ENCODE data around the gene RBBP8NL. TPM values are rescaled to one million over a fixed set of nuclear protein-coding genes. Genes with fewer than 3 reads are reported as not detected.

RBBP8NL gene
- polyA plus RNA-seq, 3 donors = not detected

GRCh38 chr20:62462976-62463592 lies 35.7 kb upstream of the RBBP8NL start:
- intact Hi-C loops (cut with micrococcal nuclease) = no loop called here
- Mint-ChIP-seq H3K4me3 (no peak overlapping the region), H3K27ac (no peak overlapping the region), H3K27me3 (ENCODE audit: low read depth in 3 of 3) (peaks cover 2 to 3% (median 3%) of the 10 kb centered on the region in 3 donors), H3K4me1 (no peaks in the 10 kb centered on the region), H3K9me3 (no peaks in the 10 kb centered on the region), H3K36me3 (no peaks in the 10 kb centered on the region)
- H3K4me2 ChIP-seq (replicated peaks; ENCODE audit: extremely low read depth, low read length, poor library complexity, severe bottlenecking) = no peak overlapping the region
- no peaks in the 10 kb centered on the region for H4K20me1 ChIP-seq (ENCODE audit: insufficient read depth, low read length)
- H3K79me2 ChIP-seq (ENCODE audit: insufficient read depth, low read length) = no peaks in the 10 kb centered on the region
- no peaks in the 10 kb centered on the region for H3K4me1 ChIP-seq (ENCODE audit: control insufficient read depth in 1 of 2, insufficient read depth in 2 of 2, low read length in 2 of 2)
- no peak for DNase-seq
- no peak overlapping the region for H2AFZ ChIP-seq (ENCODE audit: insufficient read depth, low read depth, low read length, poor library complexity, severe bottlenecking)
- H3K27ac ChIP-seq (ENCODE audit: low read depth in 1 of 2, low read length in 2 of 2) = no peak overlapping the region
- no peaks in the 10 kb centered on the region for H3K36me3 ChIP-seq (replicated peaks in 1 of 2; ENCODE audit: control insufficient read depth in 1 of 2, insufficient read depth in 2 of 2, low read length in 2 of 2)
- H3K27me3 ChIP-seq (ENCODE audit: control insufficient read depth in 2 of 2, insufficient read depth in 2 of 2, low read length in 2 of 2) = no peaks in the 10 kb centered on the region
- H3K4me3 ChIP-seq (replicated peaks in 1 of 3; ENCODE audit: low read depth in 2 of 3, low read length in 3 of 3) = no peak overlapping the region
- no peak for TF ChIP-seq CTCF (IDR thresholded peaks at IDR 0.05)
- H3K9ac ChIP-seq (ENCODE audit: insufficient read depth, low read length, poor library complexity, severe bottlenecking) = no peak overlapping the region
- 87% methylated on average over 13 of the region's 15 CpGs for WGBS (ENCODE audit: insufficient coverage)
- no peaks in the 10 kb centered on the region for H3K9me3 ChIP-seq (replicated peaks in 1 of 2; ENCODE audit: control insufficient read depth in 1 of 2, insufficient read depth in 1 of 2, low read length in 2 of 2)

GRCh38 chr20:62461834-62462233 lies 34.5 kb upstream of the RBBP8NL start:
- Histone ChIP-seq H2AFZ (ENCODE audit: insufficient read depth, low read depth, low read length, poor library complexity, severe bottlenecking) (no peak overlapping the region), H3K9ac (ENCODE audit: insufficient read depth, low read length, poor library complexity, severe bottlenecking) (no peak overlapping the region), H3K4me2 (replicated peaks; ENCODE audit: extremely low read depth, low read length, poor library complexity, severe bottlenecking) (no peak overlapping the region), H3K9me3 (replicated peaks in 1 of 2; ENCODE audit: control insufficient read depth in 1 of 2, insufficient read depth in 1 of 2, low read length in 2 of 2) (no peaks in the 10 kb centered on the region), H4K20me1 (ENCODE audit: insufficient read depth, low read length) (no peaks in the 10 kb centered on the region), H3K27me3 (ENCODE audit: control insufficient read depth in 2 of 2, insufficient read depth in 2 of 2, low read length in 2 of 2) (no peaks in the 10 kb centered on the region), H3K27ac (ENCODE audit: low read depth in 1 of 2, low read length in 2 of 2) (no peak overlapping the region), H3K36me3 (replicated peaks in 1 of 2; ENCODE audit: control insufficient read depth in 1 of 2, insufficient read depth in 2 of 2, low read length in 2 of 2) (no peaks in the 10 kb centered on the region), H3K4me3 (replicated peaks in 1 of 3; ENCODE audit: low read depth in 2 of 3, low read length in 3 of 3) (no peak overlapping the region), H3K79me2 (ENCODE audit: insufficient read depth, low read length) (no peaks in the 10 kb centered on the region), H3K4me1 (ENCODE audit: control insufficient read depth in 1 of 2, insufficient read depth in 2 of 2, low read length in 2 of 2) (no peaks in the 10 kb centered on the region)
- DNase-seq = no peak
- Mint-ChIP-seq H3K27me3 (ENCODE audit: low read depth in 3 of 3) (peaks cover 4 to 6% (median 4%) of the 10 kb centered on the region in 3 donors), H3K9me3 (no peaks in the 10 kb centered on the region), H3K36me3 (no peaks in the 10 kb centered on the region), H3K4me3 (no peak overlapping the region), H3K4me1 (no peaks in the 10 kb centered on the region), H3K27ac (no peak overlapping the region)
- WGBS (ENCODE audit: insufficient coverage) = 86% methylated on average over 13 of the region's 13 CpGs
- TF ChIP-seq CTCF (IDR thresholded peaks at IDR 0.05) = no peak
- intact Hi-C loops (cut with micrococcal nuclease) = no loop called here
